Effector memory CD4-positive, alpha-beta T cell (primary cell): ENCODE measurements around the gene TUNAR.

ENCODE experiments used
- DNase-seq, 3 donors: peaks; one replicate each; pipeline ENCODE4 v3.0.0-alpha.2; 2020
- H3K27ac ChIP-seq: 2 replicates; pipeline ENCODE4 v1.7.0; 2013; ENCODE audit warnings: mild to moderate bottlenecking, low read length, moderate library complexity; ENCODE audit not compliant: insufficient read depth, poor library complexity, severe bottlenecking
- H3K27me3 ChIP-seq: replicated peaks from 2 replicates; pipeline ENCODE4 v1.7.0; 2013; ENCODE audit warnings: mild to moderate bottlenecking, low read length; ENCODE audit not compliant: insufficient read depth, control insufficient read depth, poor library complexity, severe bottlenecking
- H3K36me3 ChIP-seq: 2 replicates; pipeline ENCODE4 v1.7.0; 2013; ENCODE audit warnings: mild to moderate bottlenecking, low read length, moderate library complexity; ENCODE audit not compliant: control insufficient read depth, insufficient read depth
- H3K4me1 ChIP-seq: 2 replicates; pipeline ENCODE4 v1.7.0; 2013; ENCODE audit warnings: low read length, mild to moderate bottlenecking; ENCODE audit not compliant: control insufficient read depth, insufficient read depth, poor library complexity, severe bottlenecking
- H3K4me3 ChIP-seq: 2 replicates; pipeline ENCODE4 v1.7.0; 2013; ENCODE audit warnings: low read length, low read depth, mild to moderate bottlenecking; ENCODE audit not compliant: insufficient read depth, poor library complexity, severe bottlenecking
- H3K9me3 ChIP-seq: 2 replicates; pipeline ENCODE4 v1.7.0; 2013; ENCODE audit warnings: mild to moderate bottlenecking, low read length, moderate library complexity; ENCODE audit not compliant: control insufficient read depth
- total RNA-seq, 3 donors: gene quantifications; one replicate each; lab custom pipeline; 2026; lab: John Stamatoyannopoulos, UW

The TUNAR gene
- total RNA-seq = 0 reads per million in 3 donors

DNA sequence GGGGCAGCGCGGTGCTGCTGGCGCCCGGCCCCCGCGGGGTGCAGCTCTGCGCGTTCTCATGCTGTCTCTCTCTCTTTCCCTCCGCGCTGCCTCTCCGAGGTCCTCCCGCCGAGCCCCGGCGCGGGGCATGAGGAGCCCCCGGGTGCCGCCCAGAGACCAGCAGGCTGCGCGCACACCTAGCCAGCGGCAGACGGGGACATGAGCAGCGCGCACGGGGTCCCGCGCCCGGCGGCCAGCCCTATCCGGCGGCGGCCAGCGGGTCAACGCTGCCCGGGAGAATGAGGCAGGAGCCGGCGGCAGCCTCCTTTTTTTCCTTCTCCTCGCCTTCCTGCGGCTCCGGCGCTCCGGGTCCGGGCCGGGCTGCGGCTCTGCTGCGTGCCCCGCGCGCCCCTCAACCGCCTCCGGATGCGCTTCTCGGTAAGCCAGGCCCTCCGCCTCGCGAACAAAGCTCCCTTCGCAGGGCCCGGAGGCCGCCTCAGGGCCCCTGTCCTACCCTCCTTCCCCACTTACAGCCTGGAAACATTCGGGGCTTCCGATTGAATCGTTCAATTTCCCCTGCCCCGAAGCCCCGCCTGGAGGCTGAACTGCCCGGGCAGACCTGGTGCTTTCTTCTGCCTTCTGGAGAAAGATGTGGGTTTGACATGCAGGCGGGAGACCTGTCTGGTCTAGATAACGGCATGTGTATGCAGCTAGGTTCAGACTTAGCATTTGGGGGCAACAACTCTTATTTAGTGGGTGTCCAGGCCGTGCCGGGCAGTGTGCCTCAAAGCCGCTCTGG, at the start of gene TUNAR:
TUNAR (plus strand) TSS at position 72 of the 778 bp plus-strand sequence.
- Histone ChIP-seq H3K27me3 (peaks cover 4% of the 10 kb centered on the region), H3K9me3 (no peaks in the 10 kb centered on the region), H3K36me3 (no peaks in the 10 kb centered on the region), H3K27ac (no peak within 1 kb of the TSS), H3K4me3 (no peak within 1 kb of the TSS), H3K4me1 (no peaks in the 10 kb centered on the region)
- DNase-seq = no peak

DNA sequence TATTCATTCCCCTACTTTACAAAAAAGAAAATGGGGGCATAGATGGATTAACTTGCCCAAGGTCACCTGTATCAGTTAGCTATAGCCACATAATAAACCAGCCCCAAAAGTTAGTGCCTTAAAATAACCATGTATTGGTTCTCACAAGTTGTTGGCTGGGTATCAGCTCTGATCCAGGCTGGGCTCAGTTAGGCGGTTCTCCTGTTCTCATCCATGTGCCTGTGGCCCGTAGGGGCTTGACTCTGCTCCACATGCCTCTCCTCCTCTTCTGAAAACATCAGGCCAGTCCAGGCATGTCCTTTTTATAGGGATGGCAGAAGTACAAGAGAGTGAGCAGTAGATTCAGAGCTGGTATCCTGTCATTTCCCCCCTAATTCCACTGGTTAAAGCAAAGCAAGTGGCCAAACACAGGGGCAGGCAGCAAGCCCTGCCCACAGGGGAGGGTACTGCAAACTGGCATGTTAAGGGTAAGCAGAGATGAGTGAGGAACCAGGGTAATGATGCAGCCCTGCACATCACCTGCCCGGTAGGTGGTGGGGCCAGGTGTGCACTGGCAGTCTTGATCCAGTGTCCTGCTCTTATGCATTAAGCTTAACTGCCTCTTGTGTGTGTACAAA, 47.9 kb upstream of the TUNAR start:
- DNase-seq = no peak
- Histone ChIP-seq H3K27me3 (no peaks in the 10 kb centered on the region), H3K27ac (no peak overlapping the region), H3K36me3 (no peaks in the 10 kb centered on the region), H3K4me3 (no peak overlapping the region), H3K4me1 (no peaks in the 10 kb centered on the region), H3K9me3 (no peaks in the 10 kb centered on the region)

DNA sequence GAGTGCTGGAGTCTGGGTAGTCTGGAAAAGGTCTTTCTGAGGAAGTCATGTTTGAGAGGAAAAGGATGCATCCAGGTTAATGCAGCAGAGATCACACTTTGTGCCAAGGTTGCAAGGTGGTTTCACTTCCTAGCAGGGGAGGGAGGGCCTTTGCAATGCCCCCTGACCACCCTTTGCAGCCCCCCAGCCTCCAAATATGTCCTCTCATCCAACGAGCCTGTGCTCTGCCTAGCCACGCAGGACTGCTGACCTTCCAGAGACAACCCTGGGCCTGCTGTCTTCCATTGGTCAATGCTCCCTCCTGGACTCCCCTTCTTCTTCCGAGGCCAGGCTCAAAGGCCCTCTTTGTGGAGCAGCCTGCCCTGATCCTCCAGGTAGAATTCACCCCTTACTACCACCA, 47.3 kb upstream of the TUNAR start:
- H3K27me3 ChIP-seq = no peaks in the 10 kb centered on the region
- DNase-seq = no peak
- H3K36me3 ChIP-seq = no peaks in the 10 kb centered on the region
- H3K4me1 ChIP-seq = no peaks in the 10 kb centered on the region
- H3K9me3 ChIP-seq = no peaks in the 10 kb centered on the region
- no peak overlapping the region for H3K27ac ChIP-seq
- no peak overlapping the region for H3K4me3 ChIP-seq

DNA sequence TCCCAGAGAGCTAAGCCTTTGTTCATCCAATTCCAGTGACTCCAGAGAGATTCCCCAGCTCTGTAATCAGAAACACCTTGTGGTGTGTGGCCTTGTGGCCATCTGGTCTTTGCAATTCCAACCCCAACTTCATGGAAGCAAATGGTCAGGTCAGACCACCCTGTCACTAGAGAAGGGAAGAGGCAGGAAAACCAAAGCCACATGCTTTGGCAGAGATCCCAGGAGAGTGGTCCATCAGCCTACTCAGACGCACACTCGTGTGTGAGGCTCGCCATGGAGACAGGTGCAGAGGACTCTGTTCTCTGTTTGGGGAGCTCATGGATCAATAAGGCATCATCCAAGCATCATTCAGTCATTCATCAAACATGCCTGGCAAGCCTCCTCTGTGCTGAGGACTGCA, 46.2 kb upstream of the TUNAR start:
- Histone ChIP-seq H3K36me3 (no peaks in the 10 kb centered on the region), H3K27me3 (no peaks in the 10 kb centered on the region), H3K9me3 (no peaks in the 10 kb centered on the region), H3K4me1 (no peaks in the 10 kb centered on the region), H3K27ac (no peak overlapping the region), H3K4me3 (no peak overlapping the region)
- DNase-seq = no peak

DNA sequence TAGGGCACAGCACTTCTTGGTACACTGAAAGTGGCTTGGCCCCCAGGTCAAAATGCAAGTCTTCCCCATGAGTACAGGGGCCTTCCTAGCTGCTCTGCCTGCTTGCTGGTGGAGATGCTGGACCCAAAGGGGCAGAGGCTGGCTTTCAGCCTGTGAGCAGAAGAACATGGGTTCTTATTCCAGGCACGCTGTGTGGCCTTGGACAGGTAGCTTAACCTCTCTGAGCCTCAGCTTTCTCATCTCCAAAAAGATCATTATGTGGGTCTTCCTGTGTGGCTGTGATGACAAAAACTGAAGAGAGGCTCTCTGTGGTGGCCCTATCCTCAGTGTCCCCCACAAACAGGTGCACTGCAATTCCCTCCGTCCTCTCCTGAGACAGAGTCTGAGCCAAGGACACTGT, 45.6 kb upstream of the TUNAR start:
- Histone ChIP-seq H3K36me3 (no peaks in the 10 kb centered on the region), H3K27me3 (no peaks in the 10 kb centered on the region), H3K9me3 (no peaks in the 10 kb centered on the region), H3K27ac (no peak overlapping the region), H3K4me1 (no peaks in the 10 kb centered on the region), H3K4me3 (no peak overlapping the region)
- no peak for DNase-seq

DNA sequence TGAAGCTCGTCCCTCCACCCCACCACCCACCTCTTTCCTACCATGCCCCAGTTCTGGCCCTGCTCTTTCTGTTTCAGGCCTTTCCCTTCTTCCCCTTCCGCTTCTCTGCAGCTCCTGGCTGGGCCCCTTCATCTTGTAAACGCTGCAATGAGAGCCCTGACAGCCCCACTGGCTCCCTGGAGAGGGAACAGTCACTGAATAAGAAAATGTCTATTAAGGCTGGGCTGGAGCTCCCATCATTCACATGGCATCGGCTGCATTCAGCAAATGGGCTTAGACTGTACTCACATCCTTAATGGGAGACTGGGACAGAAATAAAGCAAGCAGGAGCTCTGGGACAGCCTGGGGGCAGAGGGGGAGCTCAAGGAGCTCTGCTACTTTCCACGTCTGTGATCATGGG, 45.2 kb upstream of the TUNAR start:
- DNase-seq = no peak
- Histone ChIP-seq H3K4me3 (no peak overlapping the region), H3K4me1 (no peaks in the 10 kb centered on the region), H3K27ac (no peak overlapping the region), H3K9me3 (no peaks in the 10 kb centered on the region), H3K27me3 (no peaks in the 10 kb centered on the region), H3K36me3 (no peaks in the 10 kb centered on the region)

DNA sequence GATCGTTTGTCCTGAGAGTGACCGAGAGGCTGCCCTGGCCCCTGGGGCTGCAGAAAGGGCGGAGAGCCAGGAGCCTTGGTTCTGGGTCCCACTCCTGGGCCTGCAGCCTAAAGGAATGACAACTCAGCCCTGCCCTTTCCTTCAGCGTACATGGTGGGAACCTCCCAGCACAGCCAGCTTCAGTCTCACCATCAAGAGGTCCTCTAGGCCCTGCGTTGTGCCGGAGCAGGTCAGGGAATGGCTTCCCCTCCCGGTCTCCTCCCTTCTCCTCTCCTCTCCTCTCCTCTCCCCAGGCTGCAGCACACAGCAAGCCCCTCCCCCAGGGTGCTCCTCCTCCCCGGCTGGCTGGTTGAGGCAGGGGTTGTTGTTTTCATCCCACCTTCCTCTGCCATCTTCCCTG, 44.6 kb upstream of the TUNAR start:
- H3K27ac ChIP-seq = no peak overlapping the region
- no peak for DNase-seq
- H3K36me3 ChIP-seq = no peaks in the 10 kb centered on the region
- H3K4me1 ChIP-seq = no peaks in the 10 kb centered on the region
- no peaks in the 10 kb centered on the region for H3K9me3 ChIP-seq
- no peaks in the 10 kb centered on the region for H3K27me3 ChIP-seq
- no peak overlapping the region for H3K4me3 ChIP-seq

DNA sequence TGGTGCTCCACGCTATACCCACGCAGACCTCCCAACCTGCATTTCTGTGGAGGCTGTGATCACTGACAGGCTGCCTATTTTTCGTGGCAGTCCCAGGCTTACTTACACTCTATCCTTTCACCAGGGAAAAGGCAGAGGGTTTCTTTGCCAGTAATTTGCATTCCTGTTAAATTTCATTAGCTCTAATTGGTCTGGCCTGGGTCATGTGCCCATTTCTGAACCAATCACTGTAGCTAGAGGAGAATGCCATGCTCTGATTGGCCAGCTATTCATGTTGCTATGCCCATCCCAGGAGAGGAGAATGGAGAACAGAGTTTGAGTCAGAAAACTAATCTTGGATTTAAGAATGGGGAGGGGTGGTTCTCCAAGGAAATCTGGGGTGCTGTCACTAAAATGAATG, 43.2 kb upstream of the TUNAR start:
- Histone ChIP-seq H3K27ac (no peak overlapping the region), H3K27me3 (no peaks in the 10 kb centered on the region), H3K4me1 (no peaks in the 10 kb centered on the region), H3K36me3 (no peaks in the 10 kb centered on the region), H3K9me3 (no peaks in the 10 kb centered on the region), H3K4me3 (no peak overlapping the region)
- DNase-seq = no peak

DNA sequence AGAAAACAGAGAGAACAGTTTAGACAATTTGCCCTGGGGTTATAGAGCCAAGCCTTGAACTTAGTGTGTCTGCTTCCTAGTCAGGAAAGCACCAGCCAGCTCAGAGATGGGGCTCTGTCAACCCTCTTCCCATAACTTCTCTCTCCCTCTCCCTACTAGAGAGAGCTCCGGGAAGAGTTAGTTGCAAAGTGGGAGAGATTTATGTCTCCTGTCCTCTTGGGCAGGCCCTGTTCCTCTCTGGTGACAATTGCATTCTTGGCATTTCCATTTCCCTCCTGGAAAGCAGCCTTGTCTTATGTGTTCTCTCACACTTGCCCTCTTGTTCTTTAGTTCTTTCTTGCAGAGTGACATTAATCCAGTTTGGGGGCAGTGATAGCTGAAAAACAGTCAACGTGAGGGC, 42.1 kb upstream of the TUNAR start:
- no peak for DNase-seq
- no peak overlapping the region for H3K4me3 ChIP-seq
- H3K4me1 ChIP-seq = no peaks in the 10 kb centered on the region
- no peaks in the 10 kb centered on the region for H3K9me3 ChIP-seq
- no peak overlapping the region for H3K27ac ChIP-seq
- no peaks in the 10 kb centered on the region for H3K36me3 ChIP-seq
- H3K27me3 ChIP-seq = no peaks in the 10 kb centered on the region

DNA sequence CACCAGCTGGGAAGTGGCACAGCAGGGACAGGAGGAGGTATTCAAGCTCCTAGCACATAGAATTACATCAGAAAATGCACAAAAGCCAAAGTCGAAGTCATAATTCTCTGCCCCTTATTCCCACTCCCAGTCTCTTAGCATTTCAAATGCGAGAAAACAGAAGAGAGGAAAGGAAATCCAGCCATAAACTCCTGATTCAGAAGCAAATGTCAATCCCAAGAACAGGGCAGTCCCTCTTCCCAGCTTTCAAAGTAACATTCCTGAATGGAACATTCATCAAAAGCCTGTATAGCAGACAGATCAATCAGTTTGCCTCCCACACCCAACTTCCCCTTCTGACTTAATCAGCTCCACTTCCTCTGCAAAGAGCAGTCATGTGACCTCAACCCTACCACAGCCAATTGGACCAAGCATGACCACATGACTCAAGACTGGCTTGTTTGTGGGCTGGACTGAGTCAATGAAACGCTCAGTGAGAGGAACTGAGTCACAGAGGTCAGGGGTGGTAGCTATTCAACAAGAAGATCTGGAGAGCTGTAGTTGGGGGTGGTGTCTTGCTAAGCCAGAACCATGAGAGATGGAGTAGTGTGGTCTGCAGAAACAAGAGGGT, 41.4 kb upstream of the TUNAR start:
- no peak overlapping the region for H3K4me3 ChIP-seq
- no peaks in the 10 kb centered on the region for H3K4me1 ChIP-seq
- H3K27me3 ChIP-seq = no peaks in the 10 kb centered on the region
- no peak overlapping the region for H3K27ac ChIP-seq
- no peaks in the 10 kb centered on the region for H3K36me3 ChIP-seq
- no peaks in the 10 kb centered on the region for H3K9me3 ChIP-seq
- DNase-seq = no peak
